Activated naive CD4-positive, alpha-beta T cell treated with anti-CD3 and anti-CD28 coated beads, Interleukin-2, amount 10 ng/mL, durations not matched to agents 7 days and 5 days (primary cell): ENCODE data around the gene ANKRD13A.

Experiments
- CTCF ChIA-PET: fragments of 350-600 bp; sonication (Branson Sonifier 250); formaldehyde crosslinking; loops from one replicate; lab custom pipeline; 2021; ENCODE audit warnings: antibody characterized with exemption; lab: Charles Lee
- DNase-seq: peaks from one replicate; pipeline ENCODE4 v3.0.0-alpha.2; 2020
- H3K27ac Mint-ChIP-seq: one replicate; pipeline ENCODE4 v1.8.0; 2021; ENCODE audit warnings: mild to moderate bottlenecking, moderate library complexity, mixed read lengths
- H3K27me3 Mint-ChIP-seq: one replicate; pipeline ENCODE4 v1.8.0; 2021; ENCODE audit warnings: mild to moderate bottlenecking, mixed read lengths
- H3K36me3 Mint-ChIP-seq: one replicate; pipeline ENCODE4 v1.8.0; 2021; ENCODE audit warnings: mixed read lengths
- H3K4me1 Mint-ChIP-seq: one replicate; pipeline ENCODE4 v1.8.0; 2021; ENCODE audit warnings: mixed read lengths
- H3K4me3 Mint-ChIP-seq: one replicate; pipeline ENCODE4 v1.8.0; 2021; ENCODE audit warnings: mild to moderate bottlenecking, moderate library complexity, mixed read lengths
- H3K9me3 Mint-ChIP-seq: one replicate; pipeline ENCODE4 v1.8.0; 2021; ENCODE audit warnings: mixed read lengths

Gene ANKRD13A

DNA sequence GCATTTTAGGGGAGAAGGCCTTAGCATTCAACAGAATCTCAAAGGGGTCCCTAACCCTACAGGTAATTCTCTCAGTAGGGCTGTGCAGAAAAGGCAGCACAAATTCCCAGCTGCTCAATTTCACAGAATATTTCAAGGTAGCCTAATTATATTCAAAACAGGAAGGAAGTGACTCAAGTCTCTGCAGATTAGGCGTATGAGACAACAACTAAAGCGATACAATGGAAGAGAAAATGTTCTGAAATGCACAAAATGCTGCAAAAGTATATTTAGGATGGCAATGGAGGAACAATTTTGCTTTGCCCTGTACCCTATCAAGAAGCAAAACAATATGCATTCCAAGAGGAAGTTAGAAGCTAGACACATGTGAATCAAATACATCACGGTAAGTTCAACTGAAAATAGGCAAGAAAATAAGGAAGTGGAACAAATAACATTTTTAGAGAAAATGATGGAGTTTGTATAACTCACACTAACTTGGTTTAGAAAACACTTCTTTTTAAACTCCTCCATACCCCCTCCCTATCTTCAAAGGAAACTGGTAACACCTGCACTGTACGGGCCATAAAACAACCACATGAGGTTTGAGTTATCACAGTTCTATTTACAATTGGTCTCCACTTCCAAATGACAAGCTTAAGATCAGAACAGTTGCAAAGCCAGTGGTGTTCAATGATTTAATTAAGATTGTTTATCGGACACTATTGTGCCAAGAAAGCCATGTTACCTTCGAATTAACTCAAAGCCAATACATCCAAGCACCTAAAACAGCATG is 4.6 kb upstream of the ANKRD13A start:
- DNase-seq = no peak
- H3K4me1 Mint-ChIP-seq = peaks cover 71% of the 10 kb centered on the region
- peak overlapping the region; percentile 97 for H3K27ac Mint-ChIP-seq
- H3K27me3 Mint-ChIP-seq = peaks cover 3% of the 10 kb centered on the region
- CTCF ChIA-PET = interaction anchor here (1.0 to 1.2 kb wide), 2 partner anchors 9 to 21 kb away, joined by 3 read pairs; no protein-coding TSS in a partner anchor
- H3K4me3 Mint-ChIP-seq = peak overlapping the region; percentile 100
- no peaks in the 10 kb centered on the region for H3K9me3 Mint-ChIP-seq
- peaks cover 38% of the 10 kb centered on the region for H3K36me3 Mint-ChIP-seq

DNA sequence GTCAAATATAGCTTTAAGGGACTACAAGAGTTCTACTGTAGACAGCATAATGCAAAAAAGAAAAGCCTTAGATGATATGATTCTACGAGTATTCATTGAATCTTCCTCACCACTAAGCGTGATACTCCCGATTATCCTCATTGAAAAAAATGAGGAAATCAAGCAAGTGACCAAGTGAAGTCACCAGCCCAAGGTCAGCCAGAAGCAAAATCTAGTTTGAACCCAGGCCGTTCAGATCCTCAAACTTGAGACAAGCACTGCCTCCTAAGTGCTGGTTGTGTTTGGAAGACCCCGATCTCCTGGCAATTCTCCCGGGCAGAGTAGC is 3.9 kb upstream of the ANKRD13A start:
- DNase-seq = no peak
- H3K4me3 Mint-ChIP-seq = peak overlapping the region; percentile 100
- peaks cover 3% of the 10 kb centered on the region for H3K27me3 Mint-ChIP-seq
- peaks cover 38% of the 10 kb centered on the region for H3K36me3 Mint-ChIP-seq
- peaks cover 72% of the 10 kb centered on the region for H3K4me1 Mint-ChIP-seq
- CTCF ChIA-PET = interaction anchor here (1.0 to 1.2 kb wide), 2 partner anchors 8 to 20 kb away, joined by 3 read pairs; no protein-coding TSS in a partner anchor
- H3K27ac Mint-ChIP-seq = peak overlapping the region; percentile 97
- no peaks in the 10 kb centered on the region for H3K9me3 Mint-ChIP-seq

DNA sequence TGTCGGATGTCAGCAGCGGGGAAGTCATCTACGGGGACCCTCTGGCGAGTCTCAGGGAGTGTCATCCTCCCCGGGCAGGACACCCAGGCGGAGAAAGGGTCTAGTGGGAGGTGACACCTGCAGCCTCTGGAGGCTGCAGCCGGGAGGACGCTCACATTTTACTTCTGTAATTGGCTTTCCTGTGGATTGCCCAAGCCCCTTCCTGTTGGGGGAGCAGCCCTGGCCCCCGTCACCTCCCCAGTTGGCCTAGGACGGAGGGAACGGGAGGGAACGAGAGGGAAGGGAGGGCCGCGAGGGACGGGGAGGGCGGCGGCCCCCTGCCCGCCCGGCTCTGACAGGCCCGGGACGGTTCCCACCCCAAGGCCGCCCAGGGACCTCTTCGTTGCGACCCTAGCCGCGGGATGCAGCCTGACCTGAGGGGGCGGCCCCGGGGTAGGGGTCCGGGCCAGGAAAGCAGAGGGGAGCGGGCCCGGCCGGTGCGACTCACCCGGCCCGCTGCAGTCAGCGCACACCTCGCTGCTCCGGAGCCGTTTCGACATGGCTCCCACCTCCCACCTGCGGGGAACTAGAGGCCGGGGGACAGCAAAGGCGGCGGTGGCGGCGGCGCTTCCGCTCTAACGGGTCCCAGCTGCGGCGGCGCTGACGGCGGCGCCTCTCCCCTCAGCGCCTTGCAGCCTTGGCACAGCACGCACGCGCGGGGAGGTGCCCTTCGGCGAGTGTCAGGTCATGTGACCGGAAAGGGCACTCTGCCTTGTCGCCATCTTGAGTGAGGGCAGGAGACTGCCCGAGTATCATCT is 3.3 kb upstream of the ANKRD13A start, which contains the start of gene GIT2:
TSS of gene GIT2 (minus strand) at position 683 of the 797 bp plus-strand sequence. CDS start at position 539, 144 bp downstream.
- Mint-ChIP-seq H3K9me3 (no peaks in the 10 kb centered on the region), H3K27me3 (peaks cover 3% of the 10 kb centered on the region), H3K4me1 (peaks cover 70% of the 10 kb centered on the region), H3K27ac (peak within 1 kb of the TSS; percentile 97), H3K4me3 (peak within 1 kb of the TSS; percentile 100), H3K36me3 (peaks cover 35% of the 10 kb centered on the region)
- CTCF ChIA-PET = interaction anchor here (1.2 kb wide), 1 partner anchor 8 kb away, joined by 3 read pairs; no protein-coding TSS in a partner anchor
- DNase-seq = peak; percentile 96

DNA sequence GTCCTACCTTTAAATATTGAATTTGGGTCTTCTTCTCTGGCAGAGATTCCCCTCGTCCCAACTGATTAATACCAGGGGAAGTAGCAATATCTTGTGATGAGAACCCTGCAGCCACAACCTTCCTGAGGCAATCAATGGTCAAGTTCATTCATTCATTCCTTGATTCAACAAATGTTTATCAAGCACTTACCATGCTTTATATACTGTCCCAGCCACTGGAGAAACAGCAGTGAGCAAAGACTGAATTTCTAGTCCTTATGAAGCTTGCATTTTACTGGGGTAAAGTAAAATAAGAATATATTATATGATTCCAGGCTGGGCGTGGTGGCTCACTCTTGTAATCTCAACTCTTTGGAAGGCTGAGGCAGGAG is 2.8 kb upstream of the ANKRD13A start:
- peak overlapping the region; percentile 89 for H3K27ac Mint-ChIP-seq
- peaks cover 72% of the 10 kb centered on the region for H3K4me1 Mint-ChIP-seq
- no peak for DNase-seq
- no peaks in the 10 kb centered on the region for H3K9me3 Mint-ChIP-seq
- peaks cover 3% of the 10 kb centered on the region for H3K27me3 Mint-ChIP-seq
- peaks cover 31% of the 10 kb centered on the region for H3K36me3 Mint-ChIP-seq
- peak overlapping the region; percentile 100 for H3K4me3 Mint-ChIP-seq
- CTCF ChIA-PET = no interaction called here

- DNase-seq = no peak
- Mint-ChIP-seq H3K9me3 (no peaks in the 10 kb centered on the region), H3K4me1 (peaks cover 72% of the 10 kb centered on the region), H3K27me3 (peaks cover 3% of the 10 kb centered on the region), H3K4me3 (peak overlapping the region; percentile 23), H3K36me3 (peaks cover 29% of the 10 kb centered on the region), H3K27ac (peak overlapping the region; percentile 70)
- CTCF ChIA-PET = no interaction called here
Measured at GRCh38 chr12:109997393-109997792, 1.8 kb upstream of the ANKRD13A start.

DNA sequence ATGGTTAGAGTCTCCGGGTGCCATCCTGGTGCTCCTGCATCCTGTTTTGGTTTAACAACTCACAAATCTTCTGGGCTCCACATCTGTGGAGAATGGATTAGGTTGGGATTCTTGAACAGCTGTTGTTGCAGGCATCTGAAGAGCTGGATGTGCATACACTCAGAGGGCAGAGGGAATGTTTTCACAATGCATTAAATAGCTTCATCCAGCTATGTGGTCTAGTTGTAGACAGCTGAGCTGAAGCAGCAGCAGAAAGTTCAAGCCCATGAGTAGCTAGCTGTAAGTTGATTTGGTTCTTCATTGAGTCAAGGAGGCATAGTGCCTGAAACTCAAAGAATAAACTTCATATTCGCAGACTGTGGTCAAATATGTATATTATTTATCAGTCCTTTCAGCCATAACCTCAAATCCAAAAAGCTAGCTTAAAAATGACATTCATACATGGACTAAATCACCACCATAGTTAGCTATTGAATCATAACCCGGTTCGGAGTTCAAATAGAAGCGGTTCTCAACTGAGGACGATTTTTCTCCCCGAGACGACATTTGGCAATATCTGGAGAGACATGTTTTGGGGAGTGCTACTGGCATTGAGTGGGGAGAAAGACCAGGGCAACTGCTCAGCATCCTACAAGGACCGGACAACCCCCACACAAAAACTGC is 858 bp upstream of the ANKRD13A start:
- Mint-ChIP-seq H3K27me3 (peaks cover 3% of the 10 kb centered on the region), H3K4me3 (peak overlapping the region; percentile 88), H3K9me3 (no peaks in the 10 kb centered on the region), H3K4me1 (peaks cover 70% of the 10 kb centered on the region), H3K27ac (peak overlapping the region; percentile 94), H3K36me3 (peaks cover 27% of the 10 kb centered on the region)
- no peak for DNase-seq
- CTCF ChIA-PET = interaction anchor here (1.5 kb wide), 1 partner anchor 12 kb away, joined by 4 read pairs; no protein-coding TSS in a partner anchor

DNA sequence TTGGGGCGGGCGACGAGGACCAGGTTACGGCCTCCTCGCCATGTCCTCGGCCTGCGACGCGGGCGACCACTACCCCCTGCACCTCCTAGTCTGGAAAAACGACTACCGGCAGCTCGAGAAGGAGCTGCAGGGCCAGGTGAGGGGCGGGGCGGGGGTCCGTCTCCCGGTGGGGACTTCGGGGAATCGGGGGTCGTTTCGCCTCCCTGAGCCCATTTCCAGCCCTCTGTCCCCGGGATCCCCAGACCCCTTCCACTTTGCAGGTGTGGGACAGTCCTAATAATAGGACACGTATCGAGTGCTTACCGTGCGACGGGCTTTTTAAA is 380 bp downstream of the ANKRD13A start:
- DNase-seq = no peak
- peaks cover 70% of the 10 kb centered on the region for H3K4me1 Mint-ChIP-seq
- H3K27me3 Mint-ChIP-seq = peaks cover 3% of the 10 kb centered on the region
- no peaks in the 10 kb centered on the region for H3K9me3 Mint-ChIP-seq
- H3K36me3 Mint-ChIP-seq = peaks cover 23% of the 10 kb centered on the region
- H3K27ac Mint-ChIP-seq = peak overlapping the region; percentile 95
- CTCF ChIA-PET = interaction anchor here (1.5 kb wide), 1 partner anchor 13 kb away, joined by 4 read pairs; no protein-coding TSS in a partner anchor
- H3K4me3 Mint-ChIP-seq = peak overlapping the region; percentile 100

GRCh38 chr12:109999983-110000505 is 814 bp downstream of the ANKRD13A start:
- Mint-ChIP-seq H3K4me3 (peak overlapping the region; percentile 100), H3K9me3 (no peaks in the 10 kb centered on the region), H3K4me1 (peaks cover 71% of the 10 kb centered on the region), H3K27ac (peak overlapping the region; percentile 95), H3K27me3 (peaks cover 3% of the 10 kb centered on the region), H3K36me3 (peaks cover 22% of the 10 kb centered on the region)
- CTCF ChIA-PET = no interaction called here
- peak; percentile 30 for DNase-seq

DNA sequence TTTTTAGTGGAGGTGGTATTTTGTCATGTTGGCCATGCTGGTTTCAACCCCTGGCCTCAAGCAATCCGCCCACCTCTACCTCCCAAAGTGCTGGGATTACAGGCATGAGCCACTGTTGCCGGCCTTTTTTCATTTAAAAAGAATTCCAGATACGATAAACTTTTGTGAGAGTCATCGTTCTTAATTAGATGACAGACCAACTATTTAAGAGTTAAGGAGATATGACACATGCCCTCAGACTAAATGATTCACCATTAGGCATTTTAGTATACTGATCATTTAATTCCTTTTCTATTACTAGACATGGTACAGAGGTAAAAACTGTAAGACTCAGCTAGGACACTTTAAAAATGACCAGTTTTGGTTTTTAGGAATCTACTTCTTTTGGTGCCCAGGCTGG is 2.4 kb downstream of the ANKRD13A start:
- H3K27ac Mint-ChIP-seq = no peak overlapping the region
- no peak overlapping the region for H3K4me3 Mint-ChIP-seq
- peaks cover 29% of the 10 kb centered on the region for H3K36me3 Mint-ChIP-seq
- no peaks in the 10 kb centered on the region for H3K9me3 Mint-ChIP-seq
- CTCF ChIA-PET = no interaction called here
- H3K4me1 Mint-ChIP-seq = peaks cover 81% of the 10 kb centered on the region
- peaks cover 3% of the 10 kb centered on the region for H3K27me3 Mint-ChIP-seq
- DNase-seq = no peak

- Mint-ChIP-seq H3K27ac (peak overlapping the region; percentile 35), H3K4me3 (no peak overlapping the region), H3K4me1 (peaks cover 73% of the 10 kb centered on the region), H3K27me3 (peaks cover 3% of the 10 kb centered on the region), H3K9me3 (no peaks in the 10 kb centered on the region), H3K36me3 (peaks cover 33% of the 10 kb centered on the region)
- no peak for DNase-seq
- CTCF ChIA-PET = interaction anchor here (0.9 to 1.2 kb wide), 2 partner anchors 8 to 13 kb away, joined by 3 to 4 read pairs; no protein-coding TSS in a partner anchor
Measured at GRCh38 chr12:110002676-110003515, 3.7 kb downstream of the ANKRD13A start.

DNA sequence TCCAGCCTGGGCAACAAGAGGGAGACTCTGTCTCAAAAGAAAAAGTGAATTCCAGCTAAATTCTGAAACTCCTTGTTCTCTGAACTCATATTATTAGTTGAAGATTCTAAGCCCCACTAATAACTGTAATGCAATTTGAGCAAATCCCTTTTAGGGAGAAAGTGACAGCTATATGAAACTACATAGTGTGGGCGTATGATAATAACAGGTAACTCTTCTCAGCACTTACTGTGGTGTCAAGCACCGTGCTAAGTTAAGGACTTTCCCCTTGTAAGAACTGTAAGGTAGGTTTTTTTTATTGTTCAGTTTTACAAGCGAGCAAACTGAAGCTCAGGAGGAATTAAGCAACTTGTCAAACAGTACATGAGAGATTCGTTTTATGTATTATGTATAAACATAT is 5.4 kb downstream of the ANKRD13A start:
- Mint-ChIP-seq H3K9me3 (no peaks in the 10 kb centered on the region), H3K36me3 (peaks cover 40% of the 10 kb centered on the region), H3K27ac (peak overlapping the region; percentile 28), H3K4me1 (peaks cover 72% of the 10 kb centered on the region), H3K4me3 (no peak overlapping the region), H3K27me3 (no peaks in the 10 kb centered on the region)
- no peak for DNase-seq
- CTCF ChIA-PET = interaction anchor here (0.9 kb wide), 1 partner anchor 33 kb away, joined by 3 read pairs; no protein-coding TSS in a partner anchor

GRCh38 chr12:110005319-110005973 is 6.2 kb downstream of the ANKRD13A start:
- Mint-ChIP-seq H3K4me1 (peaks cover 71% of the 10 kb centered on the region), H3K9me3 (no peaks in the 10 kb centered on the region), H3K36me3 (peaks cover 38% of the 10 kb centered on the region), H3K27me3 (no peaks in the 10 kb centered on the region), H3K27ac (peak overlapping the region; percentile 76), H3K4me3 (peak overlapping the region; percentile 13)
- CTCF ChIA-PET = no interaction called here
- peak; percentile 30 for DNase-seq

DNA sequence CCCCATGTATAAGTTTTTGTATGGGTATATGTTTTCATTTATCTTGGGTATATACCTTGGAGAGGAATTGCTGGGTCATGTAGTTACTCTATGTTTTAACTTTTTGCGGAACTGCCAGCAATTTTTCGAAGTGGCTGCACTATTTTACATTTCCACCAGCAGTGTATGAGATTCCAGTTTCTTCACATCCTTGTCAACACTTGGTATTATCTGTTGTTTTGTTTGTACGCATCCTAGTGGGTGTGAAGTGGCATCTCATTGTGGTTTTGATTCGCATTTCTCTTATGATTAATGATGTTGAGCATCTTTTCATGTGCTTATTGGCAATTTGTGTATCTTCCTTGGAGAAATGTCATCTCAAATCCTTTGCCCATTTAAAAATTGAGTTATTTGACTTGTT is 6.9 kb downstream of the ANKRD13A start:
- Mint-ChIP-seq H3K27ac (no peak overlapping the region), H3K27me3 (no peaks in the 10 kb centered on the region), H3K36me3 (peaks cover 39% of the 10 kb centered on the region), H3K4me3 (no peak overlapping the region), H3K4me1 (peaks cover 73% of the 10 kb centered on the region), H3K9me3 (no peaks in the 10 kb centered on the region)
- CTCF ChIA-PET = no interaction called here
- no peak for DNase-seq
